HG03025 (cell line): Measurements from ENCODE around the gene SPEM3.

Source experiments
- ATAC-seq: cut with Tn5 transposase; IDR thresholded peaks from one replicate; pipeline ENCODE4 v1.9.1; 2021; ENCODE audit warnings: mild to moderate bottlenecking, moderate library complexity; ENCODE audit not compliant: unreplicated experiment, low FRiP score

SPEM3 gene

GRCh38 chr17:7403727-7403976 is 25.0 kb upstream of the SPEM3 start:
- ATAC-seq, result no peak

GRCh38 chr17:7403977-7404736 is 24.5 kb upstream of the SPEM3 start, which contains the start of gene TMEM256:
TMEM256 (minus strand) TSS chr17:7404097; CDS start chr17:7404084, 13 bp downstream.
- ATAC-seq, result peak; percentile 81

DNA sequence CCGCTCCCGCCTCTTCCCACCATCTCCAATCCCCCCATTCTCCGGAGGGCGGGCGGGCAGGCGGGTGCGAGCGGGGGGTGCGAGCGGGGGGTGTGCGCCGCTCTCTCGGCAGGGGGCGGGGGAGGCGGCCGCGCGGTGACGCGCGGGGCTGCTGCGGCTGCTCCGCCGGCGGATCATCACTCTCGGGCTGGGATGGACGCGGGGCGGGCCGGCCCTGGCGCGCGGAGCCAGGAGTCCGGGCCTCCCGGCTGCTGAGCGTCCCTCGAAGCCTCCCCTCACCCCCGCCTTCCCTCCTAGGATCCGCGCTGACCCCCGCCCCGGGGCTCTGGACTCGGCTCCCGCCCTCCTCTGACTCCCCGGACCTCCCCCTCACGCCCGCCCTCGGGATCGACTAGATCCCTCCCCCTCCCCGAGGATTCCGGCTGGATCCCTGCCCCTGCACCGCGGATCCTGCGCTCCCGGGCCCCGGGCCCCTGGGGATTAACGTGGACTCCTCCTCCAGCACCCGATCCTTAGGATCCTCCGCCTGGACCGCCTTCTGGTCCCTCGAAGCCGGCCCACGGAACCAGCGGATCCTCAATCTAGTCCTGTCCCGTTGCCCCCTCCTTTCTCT is 23.8 kb upstream of the SPEM3 start:
- ATAC-seq, result peak; percentile 7

DNA sequence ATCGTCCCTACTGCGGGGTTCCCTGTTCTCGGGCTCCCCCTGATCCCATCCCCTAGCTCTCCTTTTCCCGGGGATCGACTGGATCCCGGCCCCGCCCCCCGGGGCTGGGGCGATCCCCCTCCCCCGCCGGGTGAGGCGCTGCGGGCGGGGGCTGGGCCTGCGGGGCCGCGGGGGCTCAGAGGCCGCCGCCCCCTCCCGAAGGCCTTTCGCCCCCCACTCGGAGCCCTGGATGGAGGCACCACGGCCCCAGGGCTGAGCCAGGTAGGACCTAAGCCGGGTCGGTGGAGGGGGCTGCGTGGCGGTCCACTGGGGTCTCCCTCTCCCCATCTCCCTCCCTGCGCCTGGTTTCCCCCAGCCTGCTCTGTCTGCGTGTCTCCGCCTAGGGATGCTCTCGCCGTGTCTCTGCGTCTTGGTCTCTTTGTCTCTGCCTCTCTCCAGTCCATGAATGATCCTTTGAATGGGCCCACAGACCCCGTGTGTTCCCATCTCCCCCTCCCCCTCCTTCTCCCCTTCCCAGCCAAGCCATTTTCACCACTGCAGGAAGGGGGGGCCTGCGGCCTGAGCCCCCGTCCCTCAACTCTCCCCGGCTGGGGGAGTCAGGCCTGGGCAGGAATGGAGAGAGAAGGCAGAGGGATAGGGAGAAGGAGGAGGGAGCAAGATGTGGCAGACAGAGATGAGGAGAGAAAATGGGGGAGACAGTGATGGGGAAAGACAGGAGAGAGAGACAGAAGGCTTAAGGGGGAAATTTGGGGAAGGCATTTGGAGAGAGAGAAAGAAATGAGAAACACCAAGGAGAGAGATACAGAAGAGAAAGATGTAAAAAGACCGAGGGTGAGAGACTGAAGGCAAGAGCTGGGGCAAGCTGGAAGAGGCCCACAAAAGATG is 23.1 kb upstream of the SPEM3 start:
- no peak for ATAC-seq

DNA sequence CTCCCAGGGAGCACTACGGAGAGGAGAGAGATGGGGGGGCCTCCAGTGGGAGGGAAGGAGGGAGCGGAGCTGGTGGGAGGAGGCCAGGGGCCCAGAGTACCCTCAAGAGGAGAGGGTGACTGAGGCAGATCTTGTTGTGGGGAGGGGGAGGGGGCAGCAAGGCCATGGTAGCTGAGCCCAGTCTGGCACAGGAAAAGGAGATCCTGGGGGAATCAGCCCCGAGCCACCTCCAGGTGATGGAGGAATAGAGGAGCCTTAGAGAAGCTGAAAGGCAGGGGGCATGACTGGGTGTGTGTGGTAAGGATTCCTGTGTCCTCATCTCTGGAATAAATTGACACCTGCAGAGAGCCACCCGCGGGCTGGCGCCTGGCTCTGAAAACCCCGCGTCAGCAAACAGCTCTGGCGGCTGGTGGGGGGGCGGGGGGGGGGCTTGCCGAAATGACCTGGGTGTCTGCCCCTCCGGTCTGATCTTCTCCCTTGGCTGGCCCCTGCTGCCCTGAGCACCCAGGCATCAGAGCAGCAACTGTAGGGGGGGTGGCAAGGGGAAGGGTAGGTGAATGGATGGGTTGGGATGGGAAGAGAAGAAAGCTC is 22.3 kb upstream of the SPEM3 start:
- ATAC-seq, result no peak

- ATAC-seq, result no peak
These were observed 21.6 kb upstream of the SPEM3 start for GRCh38 chr17:7407082-7407481.

DNA sequence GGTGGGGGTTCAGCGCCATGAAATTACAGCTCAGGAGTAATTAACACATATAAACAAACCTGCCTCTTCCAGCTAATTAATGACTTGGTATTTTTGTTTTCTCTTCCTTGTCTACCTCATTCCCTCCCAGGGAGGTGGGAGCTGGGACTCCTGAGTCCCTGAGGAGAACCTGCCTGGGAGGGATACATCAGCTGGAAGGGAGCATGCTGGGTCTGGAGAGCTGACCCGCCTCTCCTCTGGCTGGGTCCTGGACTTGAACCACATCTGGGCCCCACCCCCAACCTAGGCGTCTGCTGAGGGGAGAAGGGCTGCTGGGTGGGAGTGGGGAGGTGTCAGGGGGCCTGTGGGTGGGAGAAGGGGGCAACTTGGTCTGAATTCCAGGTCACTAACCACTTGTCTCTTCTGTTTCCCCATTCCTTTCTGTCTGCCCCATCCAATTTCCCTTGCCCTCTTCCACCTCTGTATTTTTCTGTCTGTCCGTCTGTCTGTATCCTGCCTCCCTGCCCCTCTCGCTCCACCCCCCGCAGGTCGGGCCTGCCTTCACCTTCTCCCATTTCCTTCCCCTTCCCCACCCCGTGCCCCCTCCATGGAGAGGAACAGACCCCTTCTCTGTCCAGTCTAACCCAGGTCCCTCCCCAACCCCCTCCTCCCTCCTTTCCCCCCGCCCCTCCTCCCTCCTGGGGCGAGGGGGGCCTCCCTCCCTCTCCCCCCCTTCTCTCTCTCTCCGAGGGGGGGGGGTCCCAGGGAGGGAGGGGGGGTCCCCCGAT is 21.0 kb upstream of the SPEM3 start, which contains the start of gene NLGN2:
TSS of gene NLGN2 (plus strand) at position 361 of the 767 bp plus-strand sequence. CDS start 411 bp downstream, outside the sequence.
- ATAC-seq, result no peak

GRCh38 chr17:7408252-7408727 is 20.4 kb upstream of the SPEM3 start:
- no peak for ATAC-seq

- ATAC-seq, result no peak
These were observed 19.8 kb upstream of the SPEM3 start for GRCh38 chr17:7408863-7409262.

DNA sequence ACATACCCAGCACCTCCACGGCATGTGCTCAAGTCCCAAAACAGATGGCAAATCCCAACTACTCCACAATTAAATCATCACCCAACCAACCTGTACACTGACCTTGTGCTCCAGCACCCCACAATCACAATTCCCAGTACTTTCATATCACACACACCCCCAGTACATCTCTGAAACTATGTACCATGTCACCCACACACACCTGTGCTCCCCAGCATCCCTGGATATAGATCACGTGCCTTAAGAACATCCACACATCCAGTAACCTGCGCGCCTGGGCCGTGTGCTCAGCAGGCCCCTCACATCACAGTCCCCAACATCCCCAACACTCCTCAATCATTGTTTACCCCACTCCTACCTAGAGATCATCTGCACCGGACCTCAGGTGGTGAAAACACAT is 18.9 kb upstream of the SPEM3 start:
- ATAC-seq, result no peak

- ATAC-seq, result no peak
These were observed 17.8 kb upstream of the SPEM3 start for GRCh38 chr17:7410634-7411426.

GRCh38 chr17:7411427-7411750 is 17.3 kb upstream of the SPEM3 start:
- no peak for ATAC-seq

DNA sequence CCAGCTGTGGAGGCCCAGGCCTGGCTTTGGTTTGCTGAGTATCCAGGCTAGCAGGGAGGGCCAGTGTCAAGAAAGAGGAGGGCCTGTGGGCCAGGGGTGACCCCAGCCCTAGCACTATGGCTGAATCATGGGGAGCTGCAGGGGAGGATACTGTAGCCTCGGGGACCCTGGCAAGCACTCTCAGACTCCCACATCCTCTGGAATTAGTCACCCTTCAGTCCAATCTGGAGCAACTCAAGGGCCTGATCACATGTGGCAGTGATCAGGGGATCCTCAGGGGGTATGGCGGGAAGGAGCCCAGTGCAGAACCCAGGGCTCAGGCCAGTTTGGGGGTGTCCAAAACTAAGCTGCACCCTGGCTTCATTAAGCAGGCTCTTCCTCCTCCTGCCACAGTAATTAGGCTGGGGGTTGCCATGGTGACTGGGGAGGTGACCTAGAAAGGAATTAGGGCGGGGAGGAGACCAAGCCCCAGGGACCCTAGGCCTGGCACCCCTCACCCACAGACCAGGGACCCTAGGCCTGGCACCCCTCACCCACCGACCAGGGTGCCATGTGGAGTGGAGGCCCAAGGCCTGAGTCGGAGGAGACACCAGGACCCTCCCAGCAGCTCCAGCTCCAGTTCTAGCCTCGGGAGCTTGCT is 15.2 kb upstream of the SPEM3 start:
- ATAC-seq, result no peak

DNA sequence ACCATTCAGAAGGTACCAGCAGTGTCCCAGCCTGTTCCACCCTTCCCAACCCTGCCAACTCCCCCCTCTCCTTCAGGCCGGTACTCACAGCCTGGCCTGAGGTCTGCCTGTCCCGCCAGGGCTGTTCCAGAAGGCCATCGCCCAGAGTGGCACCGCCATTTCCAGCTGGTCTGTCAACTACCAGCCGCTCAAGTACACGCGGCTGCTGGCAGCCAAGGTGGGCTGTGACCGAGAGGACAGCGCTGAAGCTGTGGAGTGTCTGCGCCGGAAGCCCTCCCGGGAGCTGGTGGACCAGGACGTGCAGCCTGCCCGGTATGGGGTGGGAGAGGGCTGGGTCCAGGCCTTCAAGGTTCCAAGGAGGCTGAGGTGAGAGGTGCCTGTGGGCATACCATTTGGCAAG is 13.8 kb upstream of the SPEM3 start:
- ATAC-seq, result no peak

DNA sequence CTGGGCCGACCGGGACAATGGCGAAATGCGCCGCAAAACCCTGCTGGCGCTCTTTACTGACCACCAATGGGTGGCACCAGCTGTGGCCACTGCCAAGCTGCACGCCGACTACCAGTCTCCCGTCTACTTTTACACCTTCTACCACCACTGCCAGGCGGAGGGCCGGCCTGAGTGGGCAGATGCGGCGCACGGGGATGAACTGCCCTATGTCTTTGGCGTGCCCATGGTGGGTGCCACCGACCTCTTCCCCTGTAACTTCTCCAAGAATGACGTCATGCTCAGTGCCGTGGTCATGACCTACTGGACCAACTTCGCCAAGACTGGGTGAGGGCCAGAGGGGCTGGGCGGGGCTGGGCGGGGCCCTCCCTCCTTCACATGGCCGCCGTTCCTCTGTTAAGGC is 12.9 kb upstream of the SPEM3 start:
- no peak for ATAC-seq

DNA sequence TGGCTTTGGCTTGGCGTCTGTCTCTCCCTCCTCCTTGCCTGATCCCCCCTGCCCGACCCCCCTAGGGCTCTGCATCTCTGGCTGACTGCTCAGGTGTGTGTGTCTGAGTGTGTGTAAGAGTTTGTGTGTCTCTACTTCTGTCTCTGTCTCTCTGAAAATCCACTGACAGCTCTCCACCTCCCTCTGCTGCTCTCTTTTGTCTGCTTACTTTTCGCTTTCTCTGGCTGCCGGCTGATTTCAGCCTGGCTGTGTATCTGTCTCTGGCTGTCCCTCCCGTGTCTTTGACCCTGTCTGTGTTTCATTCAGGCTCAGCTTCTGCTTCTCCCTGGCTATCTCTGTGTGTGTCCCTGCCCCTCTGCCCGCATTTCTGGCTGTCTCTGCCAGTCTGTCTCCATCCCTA is 12.3 kb upstream of the SPEM3 start:
- no peak for ATAC-seq

DNA sequence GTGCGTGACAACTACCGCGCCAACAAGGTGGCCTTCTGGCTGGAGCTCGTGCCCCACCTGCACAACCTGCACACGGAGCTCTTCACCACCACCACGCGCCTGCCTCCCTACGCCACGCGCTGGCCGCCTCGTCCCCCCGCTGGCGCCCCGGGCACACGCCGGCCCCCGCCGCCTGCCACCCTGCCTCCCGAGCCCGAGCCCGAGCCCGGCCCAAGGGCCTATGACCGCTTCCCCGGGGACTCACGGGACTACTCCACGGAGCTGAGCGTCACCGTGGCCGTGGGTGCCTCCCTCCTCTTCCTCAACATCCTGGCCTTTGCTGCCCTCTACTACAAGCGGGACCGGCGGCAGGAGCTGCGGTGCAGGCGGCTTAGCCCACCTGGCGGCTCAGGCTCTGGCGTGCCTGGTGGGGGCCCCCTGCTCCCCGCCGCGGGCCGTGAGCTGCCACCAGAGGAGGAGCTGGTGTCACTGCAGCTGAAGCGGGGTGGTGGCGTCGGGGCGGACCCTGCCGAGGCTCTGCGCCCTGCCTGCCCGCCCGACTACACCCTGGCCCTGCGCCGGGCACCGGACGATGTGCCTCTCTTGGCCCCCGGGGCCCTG is 11.5 kb upstream of the SPEM3 start:
- no peak for ATAC-seq

DNA sequence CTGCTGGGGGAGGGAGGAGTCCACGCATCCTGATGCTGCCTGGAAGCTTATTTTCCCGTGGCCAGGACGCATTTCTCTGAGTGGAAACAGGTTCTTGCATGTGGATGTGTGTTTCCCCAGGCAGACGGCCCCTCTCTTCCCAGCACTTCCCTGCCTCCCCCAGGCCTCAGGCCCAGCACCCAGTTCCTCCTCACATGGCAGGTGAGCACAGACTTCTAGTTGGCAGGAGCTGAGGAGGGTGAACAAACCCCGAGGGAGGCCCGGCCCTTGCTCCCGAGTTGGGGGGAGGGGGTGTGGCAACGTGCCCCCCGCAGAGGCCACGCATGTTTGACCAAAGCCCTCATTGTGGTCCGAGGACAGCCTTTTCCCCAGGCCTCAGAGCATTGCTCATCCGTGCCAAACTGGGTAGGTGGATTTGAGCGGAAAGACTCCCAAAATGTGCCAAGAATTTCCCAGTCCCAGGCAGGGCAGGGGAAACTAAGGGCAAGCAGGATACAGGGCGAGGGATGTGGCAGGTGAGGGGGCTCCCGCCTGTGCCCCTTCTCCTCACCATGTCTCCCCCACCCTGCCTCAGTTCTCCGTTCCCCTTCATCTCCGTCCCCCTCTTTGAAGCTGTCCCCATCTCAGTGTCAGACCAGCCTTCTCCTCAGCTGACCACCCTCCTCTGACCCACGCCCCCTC is 10.0 kb upstream of the SPEM3 start:
- ATAC-seq, result no peak
